Right lobe of liver (tissue), 4 donors: ENCODE results near the gene VPS54.

ENCODE experiments used
- POLR2A ChIP-seq: fragments of 450-650 bp; IDR thresholded peaks from one replicate; pipeline ENCODE4 v1.6.1; 2017; ENCODE audit warnings: antibody characterized with exemption, mild to moderate bottlenecking
- TF ChIP-seq, protein P1 (sequence below), 4 donors: fragments of 200-600 bp in 3 of 4; fragments of 450-650 bp in 1 of 4; IDR thresholded peaks; one replicate each; pipeline versions ENCODE4 v1.5.1 to v1.8.0; 2016 to 2022; ENCODE audit warnings: antibody characterized with exemption in 4 of 4, mild to moderate bottlenecking in 2 of 4
- donor health status: DM: no; HTN: no; CAD: no.
- donor health status: DM: no; HTN: no; CAD: no.
- donor health status: DM: no; HTN: yes; CAD: no.

DNA sequence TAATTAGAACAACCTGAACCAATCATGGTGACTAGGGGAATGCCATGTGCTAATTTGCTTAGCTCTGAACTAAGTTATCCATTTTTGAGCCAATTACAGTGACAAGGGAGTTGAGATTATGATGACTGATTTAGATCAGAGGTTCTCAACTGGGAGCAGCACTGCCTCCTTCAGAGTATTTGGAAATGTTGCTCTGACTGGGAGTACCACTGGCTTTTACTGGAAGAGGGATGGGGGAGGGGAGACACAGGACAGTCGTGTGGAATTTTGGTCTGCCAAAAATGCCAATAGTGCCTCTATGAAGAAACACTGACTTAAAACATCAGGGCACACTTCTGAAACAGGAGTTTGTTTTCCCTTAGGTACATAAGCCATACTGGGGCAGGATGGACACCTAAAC lies 48.1 kb upstream of the VPS54 start:
- TF ChIP-seq, protein P1, sequence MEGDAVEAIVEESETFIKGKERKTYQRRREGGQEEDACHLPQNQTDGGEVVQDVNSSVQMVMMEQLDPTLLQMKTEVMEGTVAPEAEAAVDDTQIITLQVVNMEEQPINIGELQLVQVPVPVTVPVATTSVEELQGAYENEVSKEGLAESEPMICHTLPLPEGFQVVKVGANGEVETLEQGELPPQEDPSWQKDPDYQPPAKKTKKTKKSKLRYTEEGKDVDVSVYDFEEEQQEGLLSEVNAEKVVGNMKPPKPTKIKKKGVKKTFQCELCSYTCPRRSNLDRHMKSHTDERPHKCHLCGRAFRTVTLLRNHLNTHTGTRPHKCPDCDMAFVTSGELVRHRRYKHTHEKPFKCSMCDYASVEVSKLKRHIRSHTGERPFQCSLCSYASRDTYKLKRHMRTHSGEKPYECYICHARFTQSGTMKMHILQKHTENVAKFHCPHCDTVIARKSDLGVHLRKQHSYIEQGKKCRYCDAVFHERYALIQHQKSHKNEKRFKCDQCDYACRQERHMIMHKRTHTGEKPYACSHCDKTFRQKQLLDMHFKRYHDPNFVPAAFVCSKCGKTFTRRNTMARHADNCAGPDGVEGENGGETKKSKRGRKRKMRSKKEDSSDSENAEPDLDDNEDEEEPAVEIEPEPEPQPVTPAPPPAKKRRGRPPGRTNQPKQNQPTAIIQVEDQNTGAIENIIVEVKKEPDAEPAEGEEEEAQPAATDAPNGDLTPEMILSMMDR (IDR thresholded peaks at IDR 0.05): no peak
- TF ChIP-seq POLR2A: no peak
